CD4-positive, alpha-beta T cell treated with Interleukin-17A for 4 hours (primary cell): ENCODE results near the gene P2RY2.

Experiments used
- DNase-seq: peaks from one replicate; pipeline ENCODE4 v3.0.0-alpha.2; 2020; ENCODE audit warnings: mixed read lengths

The P2RY2 gene

DNA sequence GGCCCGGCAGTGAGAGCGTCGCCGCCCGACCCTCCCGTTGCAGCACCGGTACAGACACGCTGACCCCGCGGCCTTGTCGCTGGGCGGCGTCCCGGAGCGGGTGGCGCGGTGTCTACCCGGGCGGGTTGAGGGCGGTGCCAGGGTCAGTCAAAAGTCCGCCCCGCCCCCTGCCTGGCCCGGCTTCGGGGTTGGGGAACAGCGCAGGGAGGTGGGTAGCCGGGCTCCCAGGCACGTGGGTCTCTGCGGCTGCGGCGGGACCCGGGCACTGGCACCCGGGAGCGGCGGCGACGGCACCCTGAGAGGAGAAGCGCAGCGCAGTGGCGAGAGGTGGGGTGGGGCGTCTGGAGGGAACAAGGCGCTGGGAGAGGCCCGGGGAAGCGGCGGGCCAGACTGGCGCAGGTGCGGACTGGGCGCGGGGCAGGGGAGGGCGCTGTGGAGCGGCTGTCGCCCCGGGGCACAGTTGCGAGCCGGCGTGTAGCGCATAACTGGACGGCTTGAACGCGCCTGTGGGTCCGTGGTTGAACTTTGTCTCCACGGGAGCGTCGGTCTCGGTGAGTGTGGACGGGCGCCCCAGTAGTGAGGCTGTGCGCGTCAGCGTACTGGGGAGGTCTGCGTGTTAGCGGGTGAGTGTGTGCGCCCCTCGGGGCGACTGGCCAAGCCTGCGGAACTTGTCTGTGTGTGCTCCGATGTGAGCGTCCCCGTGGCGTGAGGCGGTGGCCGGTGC lies at the start of gene P2RY2:
Gene P2RY2 (plus strand): TSS at position 176 of the 724 bp plus-strand sequence. CDS start 15,879 bp downstream, outside the sequence.
- DNase-seq: peak; percentile 15

DNA sequence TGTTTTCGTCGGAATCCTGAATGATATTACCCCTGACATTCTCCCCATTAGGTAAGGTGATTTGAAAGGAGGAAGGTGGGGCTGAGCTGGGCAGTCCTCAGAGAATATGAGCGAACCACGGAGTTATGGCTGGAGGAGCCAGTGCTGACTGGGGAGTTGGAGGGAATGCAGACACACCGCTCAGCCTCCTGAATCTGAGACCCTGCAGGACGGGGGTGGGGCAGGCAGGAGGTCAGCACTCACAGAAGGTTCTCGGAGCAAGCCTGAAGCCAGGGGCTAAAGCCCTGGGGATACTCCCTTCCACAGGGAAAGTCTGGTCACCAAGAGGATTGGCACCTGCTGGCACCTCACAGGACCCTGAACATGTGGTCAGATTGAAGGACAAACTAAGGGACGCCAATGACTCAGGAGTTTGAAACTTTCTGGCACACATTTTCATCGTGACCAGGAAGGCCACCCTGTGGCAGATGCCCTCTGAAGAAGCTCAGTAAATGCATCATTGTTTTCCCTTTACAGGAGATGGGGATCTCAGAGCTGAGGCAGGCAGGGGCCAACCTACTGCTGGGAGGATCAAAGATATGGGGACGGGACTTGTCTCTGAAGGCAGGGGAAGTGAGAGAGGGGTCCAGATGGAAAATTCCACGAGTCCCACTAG lies 49.0 kb upstream of the P2RY2 start:
- DNase-seq: no peak

DNA sequence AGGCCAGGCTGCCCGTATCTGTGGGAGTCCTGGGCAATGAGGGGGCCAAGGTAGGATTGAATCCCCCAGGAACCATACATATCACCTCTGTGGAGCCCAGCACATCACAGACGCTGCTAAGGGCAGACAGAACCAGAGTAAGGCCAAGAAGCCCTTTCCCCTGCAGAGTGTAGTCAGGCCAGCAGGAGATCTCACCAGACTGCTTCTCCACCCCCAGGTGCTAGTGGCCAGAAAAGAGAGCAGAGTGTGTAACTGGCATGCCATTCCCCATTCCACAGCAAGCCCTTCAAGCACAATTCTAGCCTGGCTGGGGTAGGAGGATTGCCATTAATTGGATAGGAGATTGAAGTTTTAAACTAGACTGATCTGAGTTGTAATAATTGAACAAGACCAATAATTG lies 47.9 kb upstream of the P2RY2 start:
- no peak for DNase-seq

DNA sequence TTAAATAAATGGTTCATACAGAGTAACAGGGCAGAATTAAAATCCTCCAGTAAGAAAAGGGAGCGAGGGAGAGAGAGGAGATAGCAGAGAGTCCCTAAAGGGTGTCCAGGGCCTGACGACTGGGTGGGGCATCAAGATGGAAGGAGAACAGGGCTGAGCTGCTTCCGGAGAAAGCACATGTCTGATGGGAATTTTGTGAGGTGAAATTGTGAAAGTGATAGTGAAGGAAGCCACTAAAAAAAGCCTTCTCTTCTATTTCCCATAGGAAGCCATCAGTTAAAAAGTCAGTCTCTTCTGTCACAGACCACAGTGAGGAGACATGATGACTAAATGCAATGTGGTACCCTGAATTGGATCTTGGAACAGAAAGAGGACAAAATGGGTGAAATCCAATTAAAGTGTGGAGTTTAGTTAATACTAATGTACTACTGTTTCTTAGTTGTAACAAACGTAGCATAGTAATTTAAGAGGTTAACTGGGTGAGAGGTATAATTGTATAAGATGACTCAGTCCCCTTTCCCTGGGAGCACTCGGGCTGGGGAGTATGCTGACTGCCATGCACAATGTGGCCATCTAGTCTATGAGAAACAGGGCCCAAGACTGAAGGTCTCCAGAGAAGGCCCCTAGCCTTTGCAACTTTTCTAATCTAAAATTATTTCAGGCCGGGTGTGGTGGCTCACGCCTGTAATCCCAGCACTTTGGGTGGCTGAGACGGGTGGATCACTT lies 46.5 kb upstream of the P2RY2 start:
- no peak for DNase-seq

DNA sequence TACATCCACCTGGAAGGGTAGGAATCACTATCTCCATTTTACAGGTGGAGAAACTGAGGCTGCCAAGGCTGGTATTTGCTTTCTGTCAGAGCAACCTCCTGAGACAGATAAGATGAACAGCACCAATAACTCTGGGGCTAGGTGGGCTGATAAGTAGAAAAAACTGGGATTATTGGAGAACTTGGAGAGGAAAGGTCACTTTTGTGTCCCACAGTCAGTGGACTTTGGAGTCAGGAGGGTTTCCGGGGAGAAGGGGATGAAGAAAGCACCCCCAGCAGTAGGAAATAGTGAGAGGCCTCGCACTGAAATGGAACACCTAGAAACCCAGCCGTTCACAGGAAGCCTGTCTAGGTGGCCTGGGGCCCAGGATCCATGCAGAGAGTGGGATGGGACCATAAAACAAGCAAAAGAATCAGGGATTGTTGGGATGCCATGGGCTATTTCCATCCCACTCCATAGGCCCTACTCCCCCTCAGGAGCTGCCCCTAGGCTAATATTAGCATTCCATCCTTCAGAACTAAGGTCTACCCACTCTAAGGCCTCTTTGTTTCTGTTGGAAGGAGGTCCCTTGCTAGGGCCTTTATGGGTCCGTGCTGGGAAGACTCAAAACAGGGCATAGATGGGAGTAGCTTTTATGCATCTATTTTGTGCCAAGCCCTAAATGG lies 45.0 kb upstream of the P2RY2 start:
- no peak for DNase-seq

DNA sequence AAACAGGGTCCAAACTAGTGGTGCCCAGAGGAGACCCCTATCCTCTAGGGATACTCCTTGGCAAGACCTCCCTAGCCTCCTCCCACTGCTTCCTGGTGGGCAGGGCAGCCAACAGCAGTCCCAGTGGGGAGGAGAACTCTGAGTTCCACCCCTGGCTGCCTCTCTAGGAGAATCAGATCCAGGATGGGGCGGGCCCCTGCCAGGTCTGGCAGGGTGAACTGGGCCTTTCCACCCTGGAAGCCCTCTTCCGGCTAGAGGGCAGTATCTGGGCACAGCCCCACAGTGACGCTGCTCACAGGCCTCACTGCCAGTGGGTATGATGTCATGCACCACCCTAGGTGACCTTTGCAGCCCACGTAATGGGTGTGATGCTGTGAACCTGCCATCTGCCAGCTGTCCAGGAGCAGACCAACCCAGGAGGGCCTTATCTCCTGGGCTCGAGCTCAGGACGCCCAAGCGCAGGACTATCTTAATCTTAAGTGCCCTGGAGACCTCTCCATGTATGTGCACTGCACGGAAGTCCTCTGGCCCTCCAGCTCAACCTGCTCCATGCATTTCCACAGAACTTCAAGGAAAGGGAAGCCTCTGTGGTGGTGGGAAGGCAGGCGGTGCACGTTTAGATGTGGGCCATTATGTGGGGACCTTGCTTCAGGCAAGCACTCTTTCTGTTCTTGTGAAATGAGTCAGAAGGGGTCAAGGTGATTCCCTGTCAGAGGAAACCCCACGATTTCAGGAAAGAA lies 44.2 kb upstream of the P2RY2 start:
- no peak for DNase-seq

DNA sequence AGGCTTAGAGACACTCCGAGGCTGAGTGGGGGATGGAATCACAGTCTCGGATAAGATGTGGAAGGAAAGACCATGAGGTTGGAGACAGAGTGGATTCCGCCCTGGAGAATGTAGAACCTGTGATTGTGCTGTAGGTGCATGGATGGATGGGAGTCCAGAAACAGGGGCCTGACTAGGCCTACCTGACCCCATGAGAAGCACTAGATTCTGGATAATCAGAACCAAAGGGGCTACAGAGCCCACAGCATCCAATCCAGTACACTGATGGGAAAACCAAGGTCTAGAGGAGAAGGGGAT lies 43.6 kb upstream of the P2RY2 start:
- no peak for DNase-seq

DNA sequence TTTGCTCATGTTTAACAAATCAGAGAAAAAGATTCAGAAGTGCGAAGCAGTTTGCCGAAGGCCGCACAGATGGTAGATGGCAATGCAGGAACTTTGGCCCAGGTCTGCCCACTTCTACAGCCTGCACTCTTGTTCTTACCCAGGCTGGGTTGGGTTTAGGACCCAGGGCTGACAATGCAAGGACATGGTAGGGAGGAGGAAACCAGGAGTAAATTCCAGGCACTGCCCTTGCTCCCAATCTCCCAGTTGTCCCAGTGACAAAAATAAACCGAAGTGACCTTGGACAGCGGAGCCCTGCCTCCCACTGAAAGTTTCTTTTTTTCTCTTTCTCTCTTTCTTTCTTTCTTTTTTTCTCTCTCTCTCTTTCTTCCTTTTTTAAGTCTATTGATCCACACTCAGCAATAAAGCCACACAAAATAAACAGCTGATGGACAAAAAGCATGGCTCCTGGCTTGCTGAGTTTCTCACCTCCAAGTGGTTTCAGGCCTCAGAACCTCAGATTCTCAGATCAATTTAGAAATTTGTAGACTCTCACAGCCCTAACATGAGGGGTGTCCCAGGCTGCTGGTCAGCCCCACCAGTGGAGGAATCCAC lies 42.4 kb upstream of the P2RY2 start:
- DNase-seq: no peak

DNA sequence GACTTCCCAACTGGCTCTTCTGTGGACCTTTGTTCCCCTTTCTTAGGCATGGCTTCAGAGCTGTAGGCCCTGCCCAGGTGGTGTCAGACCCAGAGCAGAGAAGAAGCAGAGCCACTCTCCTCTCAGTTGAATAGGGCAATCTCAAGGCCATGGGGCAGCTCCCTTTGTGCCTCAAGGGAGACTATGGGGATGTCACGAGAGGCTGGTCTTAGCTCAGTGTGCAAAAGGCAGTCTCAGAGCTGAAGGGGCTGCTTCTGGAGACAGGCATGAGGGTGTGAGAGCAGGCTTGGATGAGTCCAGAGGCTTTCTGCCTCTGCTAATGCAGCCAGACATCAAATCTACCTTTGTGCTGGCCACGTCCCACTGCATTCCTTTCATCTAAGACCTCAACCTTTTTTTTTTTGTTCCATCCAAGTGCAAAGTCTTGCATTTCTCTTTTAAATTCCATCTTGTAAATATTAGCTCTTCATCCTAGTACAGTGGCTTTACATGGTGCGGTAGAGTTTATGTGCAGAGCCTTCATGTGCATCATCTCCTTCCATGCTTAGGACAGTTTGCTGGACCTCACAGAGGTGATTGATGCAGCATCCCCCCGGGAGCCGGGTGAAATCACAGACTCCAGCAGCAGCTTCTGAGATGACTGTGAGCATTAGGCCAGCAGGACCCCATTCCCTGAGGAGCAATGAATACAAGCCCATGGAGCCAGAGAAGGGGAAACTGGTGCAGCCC lies 41.8 kb upstream of the P2RY2 start:
- DNase-seq: no peak

DNA sequence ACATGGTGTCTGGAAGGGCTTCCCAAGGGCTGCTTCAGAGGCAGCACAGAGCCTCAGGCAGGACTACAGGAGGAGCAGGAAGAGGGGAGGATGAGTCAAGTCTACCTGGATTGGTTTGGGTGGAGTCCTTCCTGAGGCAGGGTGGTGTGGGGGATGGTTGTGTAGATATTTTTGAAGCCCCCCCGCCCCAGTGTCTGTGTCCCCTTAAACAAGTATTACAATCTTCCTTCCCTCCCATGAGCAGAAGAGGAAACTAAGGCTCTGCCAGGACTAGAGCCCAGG lies 41.3 kb upstream of the P2RY2 start:
- DNase-seq: no peak

DNA sequence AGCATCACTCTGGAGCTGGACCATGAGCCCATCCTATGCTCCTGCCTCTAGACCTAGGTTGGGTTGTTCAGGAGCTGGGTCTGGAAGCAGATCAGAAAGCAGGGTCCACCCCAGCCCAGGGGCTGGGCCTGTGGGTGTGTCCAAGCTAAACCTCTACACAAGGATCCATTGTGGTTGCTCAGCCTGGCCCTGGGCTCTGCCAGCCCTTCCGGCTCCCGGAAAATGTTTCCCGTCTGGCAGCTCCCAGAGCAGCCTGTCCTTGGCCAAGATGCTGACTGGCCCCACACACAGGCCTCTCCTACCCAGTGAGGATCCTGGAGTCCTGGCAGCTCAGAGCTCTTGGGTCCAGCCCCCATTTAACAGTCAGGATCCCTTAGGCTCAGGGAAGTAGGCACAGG lies 40.7 kb upstream of the P2RY2 start:
- no peak for DNase-seq

DNA sequence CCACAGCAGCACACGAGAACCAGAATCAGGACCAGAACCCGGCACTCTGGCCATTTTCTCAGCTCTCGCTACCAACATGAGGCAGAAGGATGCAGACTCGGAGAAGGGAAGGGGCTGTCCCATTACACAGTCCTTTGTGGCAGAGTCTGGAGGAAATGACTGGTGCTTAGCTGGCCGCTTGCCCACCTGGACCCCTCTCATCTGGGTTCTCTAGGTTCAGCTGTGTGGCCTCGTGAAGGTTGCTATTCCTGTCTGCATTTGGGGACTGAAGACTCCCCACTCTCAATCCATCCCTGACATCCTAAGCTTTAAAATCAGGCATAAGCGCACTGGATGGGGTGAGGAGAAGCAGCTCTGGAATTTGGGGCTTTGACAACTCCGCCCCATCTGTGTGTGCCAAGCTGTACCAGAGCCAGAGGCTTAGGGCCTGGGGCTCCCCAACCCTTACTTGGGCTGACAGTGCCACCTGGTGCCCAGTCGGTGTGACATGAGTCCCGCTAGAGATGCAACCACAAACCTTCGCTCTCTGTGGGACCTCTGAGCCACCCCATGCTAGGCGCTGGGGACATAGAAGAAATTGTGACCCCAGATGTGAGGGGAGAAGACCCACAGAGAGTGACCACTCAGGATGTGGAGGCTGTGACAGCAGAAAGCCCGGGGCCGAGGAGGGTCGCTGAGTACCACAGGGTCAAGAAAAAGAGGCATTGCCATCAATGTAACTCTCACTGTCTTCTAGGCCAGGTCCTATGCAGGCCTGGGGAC lies 40.1 kb upstream of the P2RY2 start:
- peak; percentile 86 for DNase-seq

DNA sequence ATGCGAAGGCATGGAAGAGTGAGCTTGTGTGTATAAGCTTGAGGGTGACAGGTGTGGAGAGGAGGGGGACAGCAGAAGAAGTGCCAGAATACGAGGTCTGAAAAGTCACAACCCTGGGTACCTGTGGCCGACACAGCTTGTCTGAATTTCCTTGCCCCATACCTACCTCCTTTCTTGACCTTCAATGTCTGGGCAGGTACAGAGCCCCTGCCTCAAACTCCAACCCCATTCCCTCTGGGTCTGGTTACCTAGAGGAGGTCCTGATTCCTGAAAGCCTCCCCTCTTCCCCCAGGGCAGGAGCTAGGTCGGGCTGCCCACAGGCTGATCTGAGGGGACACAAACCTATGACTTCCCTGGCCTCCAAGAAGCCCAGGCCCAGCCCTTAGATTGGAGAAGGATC lies 39.4 kb upstream of the P2RY2 start:
- no peak for DNase-seq

DNA sequence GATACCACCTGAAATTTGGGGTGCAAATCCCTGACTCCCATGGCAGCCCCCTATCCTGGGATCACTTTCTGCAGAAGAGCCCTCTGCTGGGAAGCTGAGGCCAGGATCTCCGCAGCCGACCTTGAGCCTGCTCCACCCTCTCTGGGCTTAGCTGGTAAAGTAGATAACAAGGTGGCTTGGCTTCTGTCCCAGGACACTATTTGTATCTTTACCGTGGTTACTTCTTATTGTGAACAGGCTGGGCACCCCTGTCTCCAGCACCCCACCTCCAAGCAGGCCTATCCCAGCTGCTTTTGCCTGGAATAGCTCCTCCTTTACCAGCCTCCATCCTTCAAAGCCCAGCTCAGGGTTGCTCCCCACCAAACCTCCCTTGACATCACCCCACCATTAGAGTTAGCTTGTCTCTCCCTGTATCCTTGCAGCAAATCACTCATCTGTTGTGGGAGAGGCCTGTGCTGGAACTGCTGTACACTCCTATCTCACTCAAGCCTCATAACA lies 35.2 kb upstream of the P2RY2 start:
- no peak for DNase-seq

DNA sequence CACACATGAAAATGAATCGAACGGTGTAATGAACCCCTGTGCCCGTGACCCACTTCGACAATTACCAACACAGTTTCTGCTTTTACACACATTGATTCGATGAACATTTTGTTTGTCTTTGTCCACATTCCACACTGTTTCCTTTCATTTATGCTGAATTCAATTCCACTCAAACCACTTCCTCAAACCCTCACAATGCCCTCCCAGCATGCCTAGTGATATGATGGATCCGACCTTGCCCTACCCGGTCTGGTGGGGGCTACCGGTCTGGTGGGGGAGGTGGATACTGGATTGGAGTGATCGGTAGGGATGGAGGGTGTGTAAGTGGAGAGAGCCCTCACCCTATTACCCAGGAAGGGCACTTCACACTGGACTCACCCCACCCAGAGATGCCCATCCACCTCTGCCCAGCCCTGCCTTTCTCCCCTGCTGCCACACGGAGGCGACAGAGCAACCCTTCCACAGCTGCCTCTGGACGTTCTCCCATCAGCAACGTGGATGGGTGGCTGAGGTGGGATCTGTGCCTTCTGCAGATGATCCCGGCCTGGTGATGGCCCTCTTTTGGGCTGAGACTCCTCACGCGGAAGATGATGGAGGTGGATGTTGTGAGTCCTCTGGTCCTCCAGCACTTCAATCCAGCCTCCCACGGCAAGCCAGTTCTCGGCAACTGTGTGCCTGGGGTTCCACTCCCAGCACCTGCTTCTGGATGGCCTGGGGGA lies 33.0 kb upstream of the P2RY2 start:
- peak; percentile 52 for DNase-seq

DNA sequence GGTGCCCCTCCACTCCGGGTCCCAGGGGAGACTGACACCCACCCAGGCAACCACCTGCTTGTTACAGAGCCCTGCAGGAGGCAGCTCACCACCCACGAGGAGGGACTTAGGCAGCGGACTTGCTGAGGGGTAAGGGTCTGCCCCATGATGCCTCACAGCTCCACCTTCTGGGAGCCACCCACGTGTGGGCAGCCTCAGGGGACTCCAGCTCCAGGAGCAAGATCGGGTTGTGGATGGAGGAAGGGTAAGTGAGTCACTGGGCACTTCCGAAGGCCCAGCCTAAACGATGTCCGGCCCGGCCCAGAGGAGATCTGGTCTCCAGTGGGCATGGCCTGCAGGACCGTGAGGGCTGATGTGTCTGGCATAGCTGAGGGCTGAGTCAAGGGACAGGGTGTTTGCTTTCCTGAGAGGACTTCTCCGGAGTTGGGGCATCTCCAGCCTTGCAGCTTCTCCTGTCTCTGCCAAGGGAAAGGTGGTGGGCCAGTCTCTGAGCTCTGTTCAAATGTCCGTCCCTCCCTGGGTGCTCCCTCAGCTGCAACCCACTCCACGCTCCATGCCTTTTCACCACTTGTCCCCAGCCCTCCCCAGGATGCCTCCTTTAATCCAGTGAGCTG lies 32.3 kb upstream of the P2RY2 start:
- DNase-seq: no peak

DNA sequence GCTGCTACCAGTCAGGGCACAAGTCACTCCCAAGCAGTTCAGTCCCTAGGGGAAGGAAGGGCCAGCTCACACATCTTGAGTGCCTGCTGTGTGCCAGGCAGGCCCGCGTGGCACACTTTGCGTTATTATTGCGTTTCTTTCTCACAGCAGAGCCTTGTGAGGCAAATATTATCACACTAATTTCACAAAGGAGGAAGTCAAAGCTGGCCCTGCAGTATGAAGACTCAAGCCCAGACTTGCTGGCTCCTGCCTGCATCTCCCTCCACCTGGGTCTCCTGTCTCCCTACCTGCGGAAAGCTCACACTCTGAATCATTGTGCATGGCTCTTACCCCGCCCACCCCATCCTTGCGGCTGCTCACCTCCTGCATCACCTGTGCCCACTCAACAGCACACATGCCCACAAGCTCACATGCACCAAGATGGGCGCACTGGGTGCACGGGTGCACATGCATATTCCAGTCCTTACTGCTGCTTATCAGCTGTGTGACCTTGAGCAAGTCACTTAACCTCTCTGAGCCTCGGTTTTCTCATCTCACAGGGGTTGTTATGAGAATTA lies 31.7 kb upstream of the P2RY2 start:
- DNase-seq: no peak

DNA sequence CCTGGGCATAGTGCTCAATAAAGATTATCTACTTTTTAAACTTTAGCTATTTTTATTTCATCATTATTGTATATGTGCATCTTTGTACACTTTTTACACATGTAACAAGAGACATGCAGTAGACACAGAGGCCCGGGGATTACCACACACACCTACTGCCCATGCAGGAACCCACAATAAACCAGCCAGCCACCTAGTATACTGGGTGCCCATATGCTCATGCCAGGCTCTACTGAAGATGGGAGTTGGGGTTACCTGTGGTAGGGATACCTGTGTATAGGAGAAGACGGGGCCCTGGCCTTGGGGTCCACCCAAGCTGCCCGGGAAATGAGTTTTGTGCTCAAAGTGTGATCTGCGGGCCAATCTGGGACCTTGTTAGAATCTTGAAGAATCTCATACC lies 31.2 kb upstream of the P2RY2 start:
- no peak for DNase-seq

DNA sequence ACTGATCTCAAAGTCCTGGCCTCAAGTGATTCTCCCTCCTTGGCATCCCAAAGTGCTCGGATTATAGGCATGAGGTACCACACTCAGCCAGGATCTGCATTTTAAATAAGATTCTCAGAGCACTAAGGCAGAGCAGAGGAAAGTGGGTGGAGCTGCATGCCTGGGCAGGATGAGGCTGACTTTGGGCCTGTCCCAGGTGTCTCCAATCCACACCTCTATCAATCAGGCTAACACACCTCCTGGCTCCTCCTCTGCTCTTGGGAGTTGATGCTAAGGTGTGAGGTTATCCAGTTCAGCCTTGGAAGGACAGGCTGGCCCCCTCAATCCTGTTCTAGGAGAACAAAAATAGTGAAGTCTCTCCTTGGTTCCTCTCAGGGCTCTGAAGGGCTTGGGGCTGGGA lies 30.2 kb upstream of the P2RY2 start:
- no peak for DNase-seq

DNA sequence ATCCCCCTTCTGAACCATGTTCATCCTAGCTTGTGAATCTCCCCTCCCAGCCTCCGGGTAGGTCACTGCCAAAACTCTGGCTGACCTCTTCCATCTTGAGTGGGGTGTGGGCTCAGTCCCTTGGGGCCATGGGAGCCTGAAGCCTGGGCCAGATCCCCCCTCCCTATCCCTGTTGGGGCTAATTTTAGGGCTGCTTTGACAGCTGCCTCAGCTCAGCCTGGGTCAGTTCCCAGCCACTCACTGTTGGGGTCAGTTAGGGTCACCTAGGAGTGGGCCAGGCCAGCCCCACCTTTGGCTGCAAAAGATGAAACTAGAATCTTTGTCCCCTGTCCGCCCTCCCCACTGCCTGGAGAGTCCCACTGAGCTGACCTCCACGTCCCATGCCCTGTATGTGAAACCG lies 29.8 kb upstream of the P2RY2 start:
- DNase-seq: no peak
